ENCODE measurements around the gene RANBP10. TPM values are rescaled to one million over a fixed set of nuclear protein-coding genes. Genes with fewer than 3 reads are reported as not detected.

The RANBP10 gene
- polyA plus RNA-seq, 3 donors from 2014 or later = 2.6 to 12.4 (median 7.9) TPM

GRCh38 chr16:67720236-67720635, 86.1 kb downstream of the RANBP10 start:
- peaks cover 2 to 10% (median 8%) of the 10 kb centered on the region in 3 donors for H3K27me3 Mint-ChIP-seq (ENCODE audit: low read depth in 3 of 3)
- DNase-seq = no peak
- peaks cover 0 to 5% (median 2%) of the 10 kb centered on the region in 3 donors for H3K36me3 Mint-ChIP-seq
- peak overlapping the region; percentile 92 to 100 (median 94) for H3K4me3 Mint-ChIP-seq
- peaks cover 23 to 34% of the 10 kb centered on the region in 2 donors for H3K4me1 Mint-ChIP-seq
- no peaks in the 10 kb centered on the region for H3K9me3 Mint-ChIP-seq
- peak overlapping the region; percentile 89 to 100 (median 97) for H3K27ac Mint-ChIP-seq

DNA sequence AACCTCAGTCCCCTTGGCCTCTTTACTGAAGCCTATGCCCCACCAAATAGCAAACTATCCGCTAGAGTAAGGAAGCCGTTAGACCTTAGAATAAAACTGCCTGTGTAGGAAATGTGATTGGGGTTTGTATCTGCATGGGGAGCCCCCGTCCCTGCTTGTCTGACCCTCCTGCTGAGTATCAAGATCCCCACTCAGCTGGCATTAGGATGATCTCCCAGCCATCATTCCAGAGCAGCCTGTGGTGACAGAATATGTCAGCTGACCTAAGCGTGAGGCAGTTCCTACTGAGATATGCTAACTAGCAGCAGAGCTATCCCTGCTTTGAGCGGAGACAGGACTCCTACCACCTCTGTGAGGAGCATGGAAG, 86.6 kb downstream of the RANBP10 start:
- peaks cover 2 to 9% (median 8%) of the 10 kb centered on the region in 3 donors for H3K27me3 Mint-ChIP-seq (ENCODE audit: low read depth in 3 of 3)
- no peak for DNase-seq
- no peaks in the 10 kb centered on the region for H3K9me3 Mint-ChIP-seq
- H3K27ac Mint-ChIP-seq = peak overlapping the region; percentile 89 to 100 (median 97)
- H3K4me1 Mint-ChIP-seq = peaks cover 23 to 34% of the 10 kb centered on the region in 2 donors
- H3K4me3 Mint-ChIP-seq = peak overlapping the region; percentile 92 to 100 (median 94)
- no peaks in the 10 kb centered on the region for H3K36me3 Mint-ChIP-seq

- Mint-ChIP-seq H3K9me3 (no peaks in the 10 kb centered on the region), H3K4me1 (peaks cover 23 to 34% of the 10 kb centered on the region in 2 donors), H3K36me3 (no peaks in the 10 kb centered on the region), H3K27ac (peak within 1 kb of the TSS; percentile 89 to 100 (median 97)), H3K4me3 (peak within 1 kb of the TSS; percentile 92 to 100 (median 94)), H3K27me3 (ENCODE audit: low read depth in 3 of 3) (peaks cover 2 to 9% (median 8%) of the 10 kb centered on the region in 3 donors)
- DNase-seq = peak; percentile 97
Measured at GRCh38 chr16:67719048-67719777, 87.1 kb downstream of the RANBP10 start, which contains the start of gene GFOD2. Gene GFOD2 (minus strand): TSS chr16:67719316. CDS start chr16:67685715, 33,601 bp downstream.

- Mint-ChIP-seq H3K4me1 (peaks cover 23 to 34% of the 10 kb centered on the region in 2 donors), H3K36me3 (no peaks in the 10 kb centered on the region), H3K9me3 (no peaks in the 10 kb centered on the region), H3K4me3 (peak overlapping the region; percentile 92 to 100 (median 94)), H3K27ac (peak overlapping the region in 5 of 6 donors; percentile 48 to 89 (median 67)), H3K27me3 (ENCODE audit: low read depth in 3 of 3) (peaks cover 2 to 9% (median 8%) of the 10 kb centered on the region in 3 donors)
- DNase-seq = no peak
Measured at GRCh38 chr16:67718668-67719047, 87.7 kb downstream of the RANBP10 start.

- Mint-ChIP-seq H3K9me3 (no peaks in the 10 kb centered on the region), H3K27me3 (ENCODE audit: low read depth in 3 of 3) (peaks cover 2 to 9% (median 8%) of the 10 kb centered on the region in 3 donors), H3K27ac (no peak overlapping the region), H3K36me3 (no peaks in the 10 kb centered on the region), H3K4me1 (peaks cover 26 to 42% of the 10 kb centered on the region in 2 donors), H3K4me3 (no peak overlapping the region)
- no peak for DNase-seq
Measured at GRCh38 chr16:67716097-67716496, 90.3 kb downstream of the RANBP10 start.

DNA sequence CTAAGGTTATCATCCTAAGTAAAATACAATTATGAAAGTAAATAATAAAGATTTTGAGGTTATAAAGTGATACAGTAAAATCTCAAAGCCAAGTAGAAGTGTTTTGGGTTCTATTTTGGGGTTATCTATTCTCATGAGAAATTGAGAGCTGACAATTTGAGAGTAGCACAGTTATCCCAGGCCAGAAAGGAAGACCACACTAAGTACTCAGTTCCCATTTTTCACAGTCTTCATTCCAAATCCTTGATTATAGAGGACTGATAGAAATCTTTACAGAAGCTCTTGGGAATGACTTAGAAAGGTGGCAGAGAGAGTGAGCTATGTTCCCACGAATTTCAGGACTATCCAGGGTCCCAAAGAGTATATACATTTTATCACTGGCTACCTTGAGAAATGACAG, 91.8 kb downstream of the RANBP10 start:
- Mint-ChIP-seq H3K27ac (no peak overlapping the region), H3K27me3 (ENCODE audit: low read depth in 3 of 3) (peaks cover 0 to 6% (median 4%) of the 10 kb centered on the region in 3 donors), H3K4me3 (no peak overlapping the region), H3K36me3 (no peaks in the 10 kb centered on the region), H3K9me3 (no peaks in the 10 kb centered on the region), H3K4me1 (peaks cover 19 to 33% of the 10 kb centered on the region in 2 donors)
- DNase-seq = no peak

GRCh38 chr16:67713647-67714273, 92.6 kb downstream of the RANBP10 start:
- no peak overlapping the region for H3K27ac Mint-ChIP-seq
- H3K36me3 Mint-ChIP-seq = no peaks in the 10 kb centered on the region
- no peaks in the 10 kb centered on the region for H3K27me3 Mint-ChIP-seq (ENCODE audit: low read depth in 3 of 3)
- H3K4me1 Mint-ChIP-seq = peaks cover 13 to 26% of the 10 kb centered on the region in 2 donors
- no peak overlapping the region for H3K4me3 Mint-ChIP-seq
- H3K9me3 Mint-ChIP-seq = no peaks in the 10 kb centered on the region
- DNase-seq = no peak

GRCh38 chr16:67710607-67711006, 95.8 kb downstream of the RANBP10 start:
- Mint-ChIP-seq H3K27me3 (ENCODE audit: low read depth in 3 of 3) (no peaks in the 10 kb centered on the region), H3K4me1 (peaks cover 3 to 13% of the 10 kb centered on the region in 2 donors), H3K4me3 (no peak overlapping the region), H3K9me3 (no peaks in the 10 kb centered on the region), H3K27ac (no peak overlapping the region), H3K36me3 (no peaks in the 10 kb centered on the region)
- DNase-seq = no peak

DNA sequence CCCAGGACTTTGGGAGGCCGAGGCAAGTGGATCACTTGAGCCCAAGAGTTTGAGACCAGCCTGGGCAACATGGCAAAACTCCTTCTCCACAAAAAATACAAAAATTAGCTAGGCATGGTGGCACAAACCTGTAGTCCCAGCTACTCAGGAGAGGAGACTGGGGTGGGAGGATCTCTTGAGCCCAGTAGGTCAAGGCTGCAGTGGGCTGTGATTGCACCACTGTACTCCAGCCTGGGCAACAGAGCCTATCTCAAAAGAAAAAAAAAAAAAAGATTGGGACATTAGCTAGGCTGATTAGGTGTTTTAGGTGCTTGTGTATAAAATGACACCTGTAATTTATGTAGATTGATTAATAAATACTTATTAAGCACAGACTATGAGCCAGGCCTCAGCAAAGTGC, 97.3 kb downstream of the RANBP10 start:
- no peak overlapping the region for H3K27ac Mint-ChIP-seq
- H3K9me3 Mint-ChIP-seq = no peaks in the 10 kb centered on the region
- no peak for DNase-seq
- H3K27me3 Mint-ChIP-seq (ENCODE audit: low read depth in 3 of 3) = no peaks in the 10 kb centered on the region
- H3K4me3 Mint-ChIP-seq = no peak overlapping the region
- peaks cover 7 to 20% of the 10 kb centered on the region in 2 donors for H3K4me1 Mint-ChIP-seq
- H3K36me3 Mint-ChIP-seq = no peaks in the 10 kb centered on the region

- peaks cover 13 to 27% of the 10 kb centered on the region in 2 donors for H3K4me1 Mint-ChIP-seq
- no peaks in the 10 kb centered on the region for H3K27me3 Mint-ChIP-seq (ENCODE audit: low read depth in 3 of 3)
- no peaks in the 10 kb centered on the region for H3K36me3 Mint-ChIP-seq
- no peak overlapping the region for H3K4me3 Mint-ChIP-seq
- no peak overlapping the region for H3K27ac Mint-ChIP-seq
- no peak for DNase-seq
- no peaks in the 10 kb centered on the region for H3K9me3 Mint-ChIP-seq
Measured at GRCh38 chr16:67708368-67708771, 98.0 kb downstream of the RANBP10 start.

- Mint-ChIP-seq H3K4me3 (no peak overlapping the region), H3K9me3 (no peaks in the 10 kb centered on the region), H3K27me3 (ENCODE audit: low read depth in 3 of 3) (no peaks in the 10 kb centered on the region), H3K4me1 (peaks cover 19 to 33% of the 10 kb centered on the region in 2 donors), H3K36me3 (no peaks in the 10 kb centered on the region), H3K27ac (peak overlapping the region in 2 of 6 donors; percentile 38 to 85)
- no peak for DNase-seq
Measured at GRCh38 chr16:67707790-67708189, 98.6 kb downstream of the RANBP10 start.

- Mint-ChIP-seq H3K27ac (no peak overlapping the region), H3K9me3 (no peaks in the 10 kb centered on the region), H3K4me1 (peaks cover 20 to 33% of the 10 kb centered on the region in 2 donors), H3K27me3 (ENCODE audit: low read depth in 3 of 3) (no peaks in the 10 kb centered on the region), H3K36me3 (no peaks in the 10 kb centered on the region), H3K4me3 (no peak overlapping the region)
- DNase-seq = no peak
Measured at GRCh38 chr16:67707210-67707609, 99.2 kb downstream of the RANBP10 start.

DNA sequence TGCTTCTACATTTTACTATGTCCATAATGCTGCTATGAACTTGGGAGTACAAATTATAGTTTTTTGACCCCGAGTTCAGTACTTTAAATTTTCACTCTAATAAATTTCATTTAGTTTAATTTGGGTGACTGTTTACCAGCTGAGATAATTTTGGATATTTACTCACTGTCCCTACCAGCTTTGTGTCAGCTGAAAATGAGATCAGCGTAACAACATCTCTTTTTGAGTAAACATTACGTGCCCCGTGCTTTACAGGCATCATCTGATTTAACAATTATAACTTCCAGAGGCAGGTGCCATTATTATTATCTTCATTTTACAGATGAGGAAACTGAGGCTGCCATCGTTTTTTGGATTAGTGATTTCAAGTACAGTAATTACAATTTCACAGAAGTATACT, 102.2 kb downstream of the RANBP10 start:
- Mint-ChIP-seq H3K4me1 (peaks cover 19 to 25% of the 10 kb centered on the region in 2 donors), H3K36me3 (no peaks in the 10 kb centered on the region), H3K9me3 (no peaks in the 10 kb centered on the region), H3K4me3 (peak overlapping the region in 1 of 5 donors; percentile 66), H3K27ac (peak overlapping the region in 5 of 6 donors; percentile 47 to 87 (median 76)), H3K27me3 (ENCODE audit: low read depth in 3 of 3) (no peaks in the 10 kb centered on the region)
- DNase-seq = no peak

- H3K27me3 Mint-ChIP-seq (ENCODE audit: low read depth in 3 of 3) = no peaks in the 10 kb centered on the region
- peaks cover 0 to 3% (median 2%) of the 10 kb centered on the region in 3 donors for H3K36me3 Mint-ChIP-seq
- H3K9me3 Mint-ChIP-seq = no peaks in the 10 kb centered on the region
- peak in 1 of 3 donors; percentile 9 for DNase-seq
- H3K4me3 Mint-ChIP-seq = peak overlapping the region in 4 of 5 donors; percentile 19 to 66 (median 63)
- peak overlapping the region; percentile 47 to 87 (median 80) for H3K27ac Mint-ChIP-seq
- H3K4me1 Mint-ChIP-seq = peaks cover 19 to 25% of the 10 kb centered on the region in 2 donors
Measured at GRCh38 chr16:67703626-67704025, 102.7 kb downstream of the RANBP10 start.
